Measurements from ENCODE around the gene TBC1D1. TPM values are rescaled to one million over a fixed set of nuclear protein-coding genes. Genes with fewer than 3 reads are reported as not detected.

The TBC1D1 gene
- total RNA-seq, 4 donors from 2014 or later: 15.9 to 24.0 (median 20.0) TPM

GRCh38 chr4:37881811-37882210 lies 9.1 kb upstream of the TBC1D1 start:
- no peak overlapping the region for H3K4me3 ChIP-seq (ENCODE audit: low read depth, poor library complexity, severe bottlenecking)
- intact Hi-C loops (cut with DNase I; ENCODE audit: low total_unique reads): no loop called here
- TF ChIP-seq, protein P1, sequence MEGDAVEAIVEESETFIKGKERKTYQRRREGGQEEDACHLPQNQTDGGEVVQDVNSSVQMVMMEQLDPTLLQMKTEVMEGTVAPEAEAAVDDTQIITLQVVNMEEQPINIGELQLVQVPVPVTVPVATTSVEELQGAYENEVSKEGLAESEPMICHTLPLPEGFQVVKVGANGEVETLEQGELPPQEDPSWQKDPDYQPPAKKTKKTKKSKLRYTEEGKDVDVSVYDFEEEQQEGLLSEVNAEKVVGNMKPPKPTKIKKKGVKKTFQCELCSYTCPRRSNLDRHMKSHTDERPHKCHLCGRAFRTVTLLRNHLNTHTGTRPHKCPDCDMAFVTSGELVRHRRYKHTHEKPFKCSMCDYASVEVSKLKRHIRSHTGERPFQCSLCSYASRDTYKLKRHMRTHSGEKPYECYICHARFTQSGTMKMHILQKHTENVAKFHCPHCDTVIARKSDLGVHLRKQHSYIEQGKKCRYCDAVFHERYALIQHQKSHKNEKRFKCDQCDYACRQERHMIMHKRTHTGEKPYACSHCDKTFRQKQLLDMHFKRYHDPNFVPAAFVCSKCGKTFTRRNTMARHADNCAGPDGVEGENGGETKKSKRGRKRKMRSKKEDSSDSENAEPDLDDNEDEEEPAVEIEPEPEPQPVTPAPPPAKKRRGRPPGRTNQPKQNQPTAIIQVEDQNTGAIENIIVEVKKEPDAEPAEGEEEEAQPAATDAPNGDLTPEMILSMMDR (IDR thresholded peaks at IDR 0.05): no peak
- TF ChIP-seq POLR2A (IDR thresholded peaks at IDR 0.05): no peak
- DNase-seq (ENCODE audit: low spot score in 2 of 2): no peak
- WGBS, 2 donors: 76 to 81% methylated on average over 5 of the region's 5 CpGs

- WGBS, 2 donors: 45 to 49% methylated on average over 4 of the region's 4 CpGs
- no peak for TF ChIP-seq POLR2A (IDR thresholded peaks at IDR 0.05)
- TF ChIP-seq, protein P1 (IDR thresholded peaks at IDR 0.05): no peak
- intact Hi-C loops (cut with DNase I; ENCODE audit: low total_unique reads): no loop called here
- no peak for DNase-seq (ENCODE audit: low spot score in 2 of 2)
- no peak overlapping the region for H3K4me3 ChIP-seq (ENCODE audit: low read depth, poor library complexity, severe bottlenecking)
Measured at GRCh38 chr4:37882665-37883296, 8.1 kb upstream of the TBC1D1 start.

DNA sequence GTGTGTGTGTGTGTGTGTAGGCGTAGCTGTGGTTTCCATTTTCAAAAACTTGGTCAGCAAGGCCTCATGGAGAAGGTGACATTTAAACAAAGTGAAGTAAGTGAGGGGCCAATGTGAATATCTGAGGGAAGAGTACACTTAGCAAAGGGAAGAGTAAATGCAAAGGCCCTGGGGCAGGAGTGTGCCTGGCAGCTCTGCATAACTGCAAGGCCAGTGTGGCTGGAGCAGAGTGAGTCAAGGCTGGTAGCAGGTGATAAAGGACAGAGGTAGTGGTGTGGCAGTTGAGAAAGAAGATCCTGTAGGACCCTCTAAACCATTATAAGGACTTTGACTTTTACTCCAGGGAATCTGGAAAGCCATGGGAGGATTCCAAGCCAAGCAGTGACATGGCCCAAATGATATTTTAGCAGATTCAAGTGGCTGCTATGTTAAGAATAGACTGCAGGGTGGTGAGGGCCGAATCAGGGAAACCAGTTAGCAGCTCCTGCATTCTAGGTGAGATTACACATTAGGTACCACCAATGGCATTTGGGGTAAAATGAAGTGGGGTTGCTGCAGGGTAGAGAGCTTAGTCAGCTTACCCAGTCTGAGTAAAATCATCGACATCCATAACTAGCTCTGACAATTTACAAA lies 5.9 kb upstream of the TBC1D1 start:
- 82 to 92% methylated on average over 3 of the region's 3 CpGs for WGBS, 2 donors
- intact Hi-C loops (cut with DNase I; ENCODE audit: low total_unique reads): no loop called here
- no peak overlapping the region for H3K4me3 ChIP-seq (ENCODE audit: low read depth, poor library complexity, severe bottlenecking)
- DNase-seq (ENCODE audit: low spot score in 2 of 2): no peak
- TF ChIP-seq POLR2A (IDR thresholded peaks at IDR 0.05): no peak
- TF ChIP-seq, protein P1 (IDR thresholded peaks at IDR 0.05): no peak

DNA sequence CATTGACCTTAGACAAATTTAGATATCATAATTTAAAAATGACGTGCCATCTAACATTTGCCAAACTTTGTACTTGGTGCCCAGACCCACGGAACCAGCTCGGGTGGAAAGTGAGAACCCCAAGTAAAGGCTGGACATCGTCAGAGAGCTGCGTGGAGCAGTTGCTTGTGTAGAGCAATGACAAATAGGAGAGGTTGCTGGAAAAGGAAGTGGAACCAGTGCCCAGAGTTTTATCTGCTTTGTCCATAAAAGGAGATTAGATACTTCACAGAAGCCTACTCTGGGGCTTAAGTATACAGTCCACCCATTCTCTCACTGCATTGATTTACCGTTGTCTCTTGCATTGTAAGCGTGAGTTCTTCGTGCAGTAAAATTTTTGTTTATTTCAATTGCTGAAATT lies 5.4 kb upstream of the TBC1D1 start:
- H3K4me3 ChIP-seq (ENCODE audit: low read depth, poor library complexity, severe bottlenecking): no peak overlapping the region
- TF ChIP-seq, protein P1 (IDR thresholded peaks at IDR 0.05): no peak
- no peak for TF ChIP-seq POLR2A (IDR thresholded peaks at IDR 0.05)
- 65 to 71% methylated on average over 8 of the region's 8 CpGs for WGBS, 2 donors
- intact Hi-C loops (cut with DNase I; ENCODE audit: low total_unique reads): no loop called here
- no peak for DNase-seq (ENCODE audit: low spot score in 2 of 2)

DNA sequence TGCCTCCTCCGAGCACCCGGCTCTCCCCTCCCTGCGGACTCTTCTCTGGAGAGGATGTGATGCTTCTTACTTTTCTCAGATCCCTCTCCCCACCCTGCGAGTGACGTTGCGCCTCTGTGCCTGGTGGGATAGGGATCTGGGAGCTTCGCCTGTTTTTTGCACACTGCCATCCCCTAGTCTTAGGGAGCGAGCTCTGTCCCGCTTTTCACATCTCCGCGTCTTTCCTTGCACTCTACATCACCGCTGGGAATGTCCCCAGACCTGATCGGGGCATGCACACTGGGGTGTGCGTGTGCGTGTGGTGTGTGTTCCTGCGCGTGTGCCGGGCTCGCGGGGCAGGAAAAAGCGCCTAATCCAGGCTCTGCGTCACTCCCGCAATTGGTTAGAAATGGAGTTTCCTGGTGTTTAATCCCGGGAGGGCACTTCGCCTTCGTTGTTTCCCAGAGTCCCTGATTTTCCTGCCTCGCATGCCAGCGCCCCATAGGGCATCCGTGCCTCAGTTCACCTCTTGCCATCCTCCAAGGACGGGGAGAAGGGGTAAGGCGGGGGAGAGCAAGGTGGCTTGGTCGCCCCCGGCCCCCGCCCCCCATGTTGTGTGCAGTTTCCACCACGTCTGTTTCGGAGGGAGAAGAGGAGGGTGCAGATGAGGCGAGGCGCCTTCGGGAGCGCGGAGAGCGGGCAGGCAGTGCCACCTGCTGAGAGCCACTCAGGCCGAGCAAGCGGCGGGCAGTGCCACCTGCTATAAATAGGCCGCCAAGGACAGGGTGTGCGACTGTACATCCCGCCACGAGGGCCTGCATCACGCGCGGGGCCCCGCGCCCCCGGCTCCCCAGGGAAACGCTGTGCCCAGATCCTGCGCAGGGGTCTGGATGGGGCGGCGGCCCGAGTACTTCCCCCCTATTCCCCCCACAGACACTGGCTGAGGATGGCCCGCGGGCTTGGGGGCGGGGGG lies 759 bp upstream of the TBC1D1 start:
- 10 to 12% methylated on average over 53 to 57 of the region's 63 CpGs for WGBS, 2 donors
- H3K4me3 ChIP-seq (ENCODE audit: low read depth, poor library complexity, severe bottlenecking): peak overlapping the region; percentile 54
- DNase-seq (ENCODE audit: low spot score in 2 of 2): peak in 1 of 2 donors; percentile 88
- TF ChIP-seq POLR2A (IDR thresholded peaks at IDR 0.05): no peak
- TF ChIP-seq, protein P1 (IDR thresholded peaks at IDR 0.05): no peak
- intact Hi-C loops (cut with DNase I; ENCODE audit: low total_unique reads): no loop called here
